Duodenal mucosa (tissue), 2 donors: Measurements from ENCODE around the gene UBE2Q2.

Experiments
- H3K27ac ChIP-seq: one replicate; pipeline ENCODE4 v1.7.0; 2013; ENCODE audit warnings: low read depth, low read length
- H3K27me3 ChIP-seq, 2 donors: one replicate each; pipeline ENCODE4 v1.7.0; 2013; ENCODE audit warnings: low read length in 2 of 2, control low read depth in 1 of 2; ENCODE audit not compliant: insufficient read depth in 2 of 2, control insufficient read depth in 1 of 2
- H3K36me3 ChIP-seq, 2 donors: one replicate each; pipeline ENCODE4 v1.7.0; 2013; ENCODE audit warnings: low read length in 2 of 2, control low read depth in 1 of 2; ENCODE audit not compliant: insufficient read depth in 2 of 2, control insufficient read depth in 1 of 2
- H3K4me1 ChIP-seq, 2 donors: one replicate each; pipeline ENCODE4 v1.7.0; 2013; ENCODE audit warnings: low read length in 2 of 2, control low read depth in 1 of 2; ENCODE audit not compliant: insufficient read depth in 2 of 2, control insufficient read depth in 1 of 2
- H3K4me3 ChIP-seq, 2 donors: one replicate each; pipeline ENCODE4 v1.7.0; 2013; ENCODE audit warnings: low read length in 2 of 2, low read depth in 1 of 2
- H3K9ac ChIP-seq, 2 donors: one replicate each; pipeline ENCODE4 v1.7.0; 2013; ENCODE audit warnings: low read length in 2 of 2, low read depth in 1 of 2
- H3K9me3 ChIP-seq, 2 donors: one replicate each; pipeline ENCODE4 v1.7.0; 2013; ENCODE audit warnings: low read length in 2 of 2, control low read depth in 1 of 2; ENCODE audit not compliant: control insufficient read depth in 1 of 2

The UBE2Q2 gene

DNA sequence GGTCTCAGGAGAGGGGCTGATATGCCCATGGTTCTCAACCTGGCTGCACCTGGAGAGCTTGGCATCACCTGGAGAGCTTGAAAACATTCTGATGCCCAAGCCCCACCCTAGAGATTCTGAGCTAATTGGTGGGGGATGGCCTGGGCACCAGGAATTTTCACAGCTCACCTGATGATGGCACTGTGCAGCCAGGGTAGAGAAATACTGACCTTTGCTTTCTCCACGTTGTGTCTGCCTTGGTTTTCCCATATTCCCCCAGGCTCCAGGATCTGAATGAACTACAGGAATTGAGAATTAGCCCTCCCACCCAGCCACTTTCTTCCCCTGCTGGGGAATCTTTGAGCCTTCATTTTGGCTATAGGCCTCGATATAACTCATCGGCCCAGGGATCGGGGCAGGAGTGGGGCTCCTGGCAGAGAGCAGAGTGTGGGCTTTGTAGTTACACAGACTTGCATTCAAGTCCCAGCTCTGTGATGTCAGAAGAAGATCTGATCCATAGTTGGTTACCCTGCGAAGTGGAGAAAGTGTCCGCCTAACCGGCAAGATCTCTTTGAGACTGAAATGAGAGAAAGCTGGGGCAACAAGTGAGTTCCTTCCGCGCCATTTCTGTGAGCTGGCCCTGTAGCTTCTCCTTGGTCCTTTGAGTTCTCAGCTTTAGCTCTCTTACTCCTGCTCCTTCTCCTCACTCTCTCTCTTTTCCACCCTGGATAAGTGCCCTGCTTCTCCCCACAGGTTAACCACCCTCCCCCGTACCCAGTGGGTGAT, 33.1 kb upstream of the UBE2Q2 start:
- Histone ChIP-seq H3K27me3 (no peaks in the 10 kb centered on the region), H3K36me3 (no peaks in the 10 kb centered on the region), H3K9me3 (no peaks in the 10 kb centered on the region), H3K27ac (no peak overlapping the region), H3K4me3 (no peak overlapping the region), H3K4me1 (no peaks in the 10 kb centered on the region), H3K9ac (no peak overlapping the region)

DNA sequence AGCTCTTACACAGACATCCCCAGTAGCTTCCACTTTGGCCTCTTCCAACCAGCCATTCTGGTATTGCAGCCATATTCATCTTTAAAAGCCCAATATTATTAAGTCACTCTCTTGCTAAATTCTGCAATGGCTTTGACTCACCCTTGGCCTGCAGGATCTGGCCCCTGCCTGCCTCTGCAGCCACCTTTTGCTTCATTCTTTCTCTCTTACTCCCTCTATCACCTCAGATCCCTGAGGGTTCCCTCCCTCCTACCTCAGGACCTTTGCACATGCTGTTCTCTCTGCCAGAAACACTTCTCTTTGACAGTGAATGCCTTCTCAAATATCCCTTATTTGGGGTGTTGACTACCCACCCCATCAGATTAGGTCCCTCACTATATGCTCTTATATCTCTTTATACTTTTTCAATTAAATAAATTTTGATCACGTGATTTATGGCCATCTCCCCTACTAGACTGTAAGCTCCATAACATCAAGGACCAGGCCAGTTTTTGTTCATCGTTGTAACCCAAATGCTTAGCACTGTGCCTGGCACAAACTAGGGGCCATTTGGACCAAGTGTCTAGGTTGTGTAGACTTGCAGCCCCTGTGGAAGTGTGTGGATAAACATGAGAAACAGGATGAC, 32.3 kb upstream of the UBE2Q2 start:
- Histone ChIP-seq H3K9ac (no peak overlapping the region), H3K4me3 (no peak overlapping the region), H3K9me3 (no peaks in the 10 kb centered on the region), H3K36me3 (no peaks in the 10 kb centered on the region), H3K4me1 (no peaks in the 10 kb centered on the region), H3K27me3 (no peaks in the 10 kb centered on the region), H3K27ac (no peak overlapping the region)

DNA sequence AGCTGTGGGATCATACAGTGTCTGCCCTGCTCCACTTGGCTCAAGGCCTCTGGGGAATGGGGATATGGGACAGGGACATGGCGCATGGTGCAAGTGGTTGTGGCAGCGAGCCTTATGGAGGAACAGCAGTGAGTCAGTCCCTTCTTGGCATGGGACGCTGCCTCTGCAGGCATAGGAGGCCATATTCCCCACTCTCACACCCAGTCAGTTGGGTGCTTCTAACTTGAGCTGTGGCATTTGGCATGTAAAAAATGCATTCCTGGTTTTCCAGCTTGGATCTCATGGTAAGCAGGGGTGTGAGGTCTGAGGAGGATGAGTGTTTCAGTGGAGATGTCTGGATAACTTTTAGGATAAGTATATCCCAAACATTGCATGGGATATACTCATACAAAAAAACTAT, 31.6 kb upstream of the UBE2Q2 start:
- Histone ChIP-seq H3K9ac (no peak overlapping the region), H3K9me3 (no peaks in the 10 kb centered on the region), H3K36me3 (no peaks in the 10 kb centered on the region), H3K4me3 (no peak overlapping the region), H3K27me3 (no peaks in the 10 kb centered on the region), H3K4me1 (no peaks in the 10 kb centered on the region), H3K27ac (no peak overlapping the region)

DNA sequence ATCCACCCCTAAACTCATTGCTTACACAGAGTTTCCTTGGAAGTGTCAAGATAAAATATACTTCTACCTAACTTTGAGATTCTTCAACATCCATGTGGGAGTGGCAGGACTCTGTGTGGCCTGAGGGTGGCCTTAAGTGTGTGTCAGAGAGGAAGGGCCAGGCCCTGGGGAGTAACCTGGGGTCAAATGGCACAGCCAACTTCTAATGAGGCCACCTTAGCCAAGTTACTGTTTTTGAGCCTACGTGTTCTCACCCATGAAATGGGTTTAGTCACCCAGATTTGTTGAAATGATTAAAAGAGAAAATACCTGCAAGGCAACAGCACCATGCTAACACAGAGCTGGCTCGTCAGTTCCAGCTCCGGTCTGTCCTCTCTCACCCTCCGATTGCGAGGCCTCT, 28.5 kb upstream of the UBE2Q2 start:
- Histone ChIP-seq H3K36me3 (no peaks in the 10 kb centered on the region), H3K9me3 (no peaks in the 10 kb centered on the region), H3K4me3 (no peak overlapping the region), H3K9ac (no peak overlapping the region), H3K27me3 (no peaks in the 10 kb centered on the region), H3K4me1 (no peaks in the 10 kb centered on the region), H3K27ac (no peak overlapping the region)

DNA sequence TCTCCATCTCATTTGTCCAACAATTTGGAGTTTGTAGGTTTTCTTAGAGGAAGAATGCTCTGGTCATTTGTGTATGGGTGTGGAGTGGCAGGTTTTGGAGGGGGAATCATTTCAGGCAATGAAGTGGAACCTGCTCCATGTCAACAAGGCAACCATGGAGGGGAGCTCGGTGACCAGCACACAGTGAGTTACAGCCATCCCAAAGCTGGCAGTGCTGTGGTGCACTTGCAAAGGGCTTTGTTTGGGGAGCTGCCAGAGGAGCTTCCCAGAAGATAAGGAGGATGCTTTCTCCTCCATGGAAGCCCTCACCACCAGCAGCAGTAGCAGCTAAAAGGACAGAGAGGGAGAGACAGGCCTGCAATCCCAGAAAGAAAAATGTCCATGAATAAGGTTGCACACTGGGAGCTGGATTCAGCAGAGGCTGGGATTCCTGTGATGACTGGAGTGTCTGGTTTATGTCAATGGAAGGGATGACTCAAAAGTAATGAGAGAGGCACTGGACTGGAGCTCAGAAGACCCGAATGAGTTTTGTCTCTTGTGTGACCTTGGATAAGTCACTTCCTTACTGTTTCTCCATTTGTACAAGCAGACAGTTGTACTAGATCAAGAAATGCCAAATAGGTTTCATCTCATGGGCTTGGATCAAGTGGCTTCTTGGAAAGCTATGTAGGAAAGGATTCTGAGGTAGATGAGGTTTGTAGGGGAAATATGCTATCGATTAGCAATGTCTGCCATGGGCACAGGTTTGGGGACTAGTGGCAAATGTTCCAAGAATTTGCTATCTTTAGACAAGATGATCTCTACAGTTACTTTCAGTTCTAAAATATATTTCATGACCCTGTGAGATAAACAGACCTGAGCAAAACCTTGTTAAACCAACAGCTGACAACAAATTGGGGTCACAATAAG, 27.2 kb upstream of the UBE2Q2 start:
- Histone ChIP-seq H3K36me3 (no peaks in the 10 kb centered on the region), H3K4me3 (no peak overlapping the region), H3K27ac (no peak overlapping the region), H3K4me1 (no peaks in the 10 kb centered on the region), H3K9ac (no peak overlapping the region), H3K27me3 (no peaks in the 10 kb centered on the region), H3K9me3 (no peaks in the 10 kb centered on the region)

DNA sequence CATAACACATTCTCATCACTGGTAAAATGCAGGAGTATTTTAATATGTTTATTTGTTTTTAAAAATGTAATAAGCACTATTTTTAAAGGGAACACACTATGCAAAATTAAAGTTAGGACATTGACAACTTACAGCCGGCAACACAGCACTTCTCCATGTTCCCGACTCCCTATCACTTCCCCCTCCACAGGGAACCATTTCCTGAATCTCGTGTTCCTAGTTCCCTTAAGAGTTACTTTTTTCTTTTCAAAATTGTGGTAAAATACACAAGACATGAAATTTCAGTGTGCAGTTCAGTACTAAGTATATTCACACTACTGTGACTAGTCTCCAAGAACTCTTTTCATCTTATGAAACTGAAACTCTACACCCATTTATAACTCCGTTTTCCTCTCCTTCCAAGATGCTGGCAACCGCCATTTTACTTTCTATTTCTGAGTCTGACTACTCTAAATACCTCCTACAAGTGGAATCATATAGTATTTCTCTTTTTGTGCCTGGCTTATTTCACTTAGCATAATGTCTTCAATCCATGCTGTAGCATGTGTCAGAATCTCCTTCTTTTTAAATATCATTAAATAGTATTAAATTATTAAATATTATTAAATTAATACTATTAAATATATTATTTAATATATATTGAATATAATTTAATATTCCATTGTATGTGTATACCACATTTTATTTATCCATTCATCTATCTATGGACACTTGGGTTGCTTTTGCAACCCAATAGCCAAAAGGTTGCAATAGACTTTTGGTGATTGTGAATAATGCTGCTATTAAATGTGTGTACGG, 25.9 kb upstream of the UBE2Q2 start:
- H3K4me3 ChIP-seq = peak overlapping the region in 1 of 2 donors; percentile 29
- H3K9me3 ChIP-seq = no peaks in the 10 kb centered on the region
- no peaks in the 10 kb centered on the region for H3K4me1 ChIP-seq
- H3K27me3 ChIP-seq = no peaks in the 10 kb centered on the region
- no peak overlapping the region for H3K27ac ChIP-seq
- no peak overlapping the region for H3K9ac ChIP-seq
- H3K36me3 ChIP-seq = no peaks in the 10 kb centered on the region

DNA sequence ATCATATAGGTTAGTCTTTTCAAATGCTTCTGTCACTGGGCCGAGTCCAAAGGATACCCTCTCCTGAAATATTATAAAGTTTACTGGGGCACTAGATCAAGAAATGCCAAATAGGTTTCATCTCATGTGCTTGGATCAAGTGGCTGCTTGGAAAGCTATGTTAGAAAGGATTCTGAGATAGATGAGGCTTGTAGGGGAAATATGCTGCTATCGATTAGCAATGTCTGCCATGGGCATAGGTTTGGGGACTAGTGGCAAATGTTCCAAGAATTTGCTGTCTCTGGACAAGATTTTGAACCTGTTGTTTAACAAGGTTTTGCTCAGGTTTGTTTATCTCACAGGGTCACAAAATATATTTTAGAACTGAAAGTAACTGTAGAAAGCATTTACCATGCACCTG, 23.0 kb upstream of the UBE2Q2 start:
- no peak overlapping the region for H3K27ac ChIP-seq
- no peak overlapping the region for H3K9ac ChIP-seq
- H3K9me3 ChIP-seq = no peaks in the 10 kb centered on the region
- H3K4me1 ChIP-seq = no peaks in the 10 kb centered on the region
- H3K36me3 ChIP-seq = no peaks in the 10 kb centered on the region
- no peaks in the 10 kb centered on the region for H3K27me3 ChIP-seq
- H3K4me3 ChIP-seq = no peak overlapping the region

DNA sequence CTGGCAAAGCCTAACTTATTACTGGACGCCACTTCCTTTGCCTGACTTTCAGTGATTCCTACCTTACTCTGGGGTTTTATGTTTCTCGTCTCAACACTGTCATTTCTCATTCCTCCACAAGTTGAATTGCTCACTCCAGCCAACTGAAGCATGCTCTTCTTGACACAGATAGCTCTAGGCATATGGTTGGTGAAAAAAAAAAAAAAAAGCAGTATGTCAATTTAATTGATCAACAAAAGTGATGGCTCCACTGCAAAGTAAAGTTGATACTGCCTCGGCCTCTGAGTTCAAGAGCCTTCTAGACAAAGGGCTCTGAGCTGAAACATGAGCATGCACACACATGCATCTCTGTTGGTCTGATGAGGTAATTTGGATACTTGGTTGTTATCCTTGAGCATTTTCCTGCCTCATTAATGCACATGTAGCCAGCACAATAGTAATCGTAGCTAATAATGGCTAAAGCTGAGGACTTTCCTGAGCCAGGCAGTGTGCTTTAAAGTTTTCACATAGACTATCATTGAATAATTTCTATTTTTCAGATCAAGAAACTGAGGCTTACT, 21.4 kb upstream of the UBE2Q2 start:
- no peaks in the 10 kb centered on the region for H3K4me1 ChIP-seq
- no peaks in the 10 kb centered on the region for H3K27me3 ChIP-seq
- no peak overlapping the region for H3K9ac ChIP-seq

DNA sequence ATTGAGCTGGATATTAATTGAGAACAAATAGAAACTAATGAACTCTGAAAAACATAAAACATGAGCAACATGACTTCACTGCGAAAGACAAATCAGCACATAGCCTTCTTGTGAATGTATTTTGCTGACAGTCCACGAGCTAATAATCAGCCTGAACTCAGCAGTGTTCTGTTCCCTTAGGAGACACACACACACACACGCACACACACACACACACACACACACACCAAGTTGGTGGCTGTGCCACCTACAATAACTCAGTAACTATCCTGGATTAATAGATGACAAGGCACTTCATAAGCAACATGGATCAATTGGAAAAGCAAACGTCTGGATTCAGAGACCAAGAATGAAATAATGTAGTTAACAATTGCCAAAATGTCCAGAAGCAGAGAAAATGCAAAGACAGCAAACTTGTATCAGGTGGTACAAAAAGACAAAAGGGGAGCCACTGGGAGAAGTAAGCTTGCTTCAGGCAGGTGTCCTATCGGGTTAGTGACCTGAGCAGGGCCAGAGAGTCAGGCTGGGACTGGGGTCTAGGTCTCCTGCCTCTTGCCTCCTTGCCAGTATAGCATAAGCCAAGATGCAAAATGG, 20.5 kb upstream of the UBE2Q2 start:
- Histone ChIP-seq H3K9ac (no peak overlapping the region), H3K27ac (no peak overlapping the region), H3K9me3 (no peaks in the 10 kb centered on the region), H3K4me1 (no peaks in the 10 kb centered on the region), H3K36me3 (no peaks in the 10 kb centered on the region), H3K27me3 (no peaks in the 10 kb centered on the region), H3K4me3 (no peak overlapping the region)

More for the DNA sequence above, 21.4 kb upstream of the UBE2Q2 start:
- no peaks in the 10 kb centered on the region for H3K9me3 ChIP-seq
- H3K27ac ChIP-seq = no peak overlapping the region
- H3K36me3 ChIP-seq = no peaks in the 10 kb centered on the region
- H3K4me3 ChIP-seq = no peak overlapping the region
